Measurements from ENCODE around the gene FHIT. TPM values are rescaled to one million over a fixed set of nuclear protein-coding genes. Genes with fewer than 3 reads are reported as not detected.
"Not testable (repeated sequence)": the region's sequence is repeated elsewhere in the genome, so short reads cannot be mapped to it uniquely, and the experiment has no call there.

Gene FHIT
- total RNA-seq, 1 experiment from 2014 or later = 0.10 TPM

DNA sequence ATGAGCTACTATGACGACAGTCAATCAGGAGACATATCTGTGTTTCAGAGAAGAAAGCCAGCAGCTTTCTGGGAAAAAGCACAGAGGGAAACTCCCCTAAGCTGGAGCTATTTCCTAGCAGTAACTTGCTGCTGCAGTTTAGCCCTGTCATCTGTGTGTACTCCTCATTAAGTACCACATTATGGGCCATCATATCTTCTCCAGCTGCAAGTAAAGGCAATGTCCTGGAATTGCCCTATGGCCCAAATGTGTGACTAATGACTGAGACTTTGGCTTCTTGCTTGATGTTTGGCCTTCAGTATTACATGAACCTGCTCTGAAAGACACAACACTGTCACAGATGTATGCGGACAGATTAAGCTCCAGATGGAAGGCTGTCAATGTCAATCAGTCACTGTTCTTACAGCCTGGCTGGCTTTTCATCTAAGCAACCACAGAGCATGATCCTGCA is 190.8 kb downstream of the FHIT start:
- DNase-seq (ENCODE audit: low spot score) = no peak

GRCh38 chr3:61058836-61059235 is 192.4 kb downstream of the FHIT start:
- DNase-seq (ENCODE audit: low spot score) = no peak

GRCh38 chr3:61057464-61057863 is 193.8 kb downstream of the FHIT start:
- no peak for DNase-seq (ENCODE audit: low spot score)

GRCh38 chr3:61055447-61055846 is 195.8 kb downstream of the FHIT start:
- no peak for DNase-seq (ENCODE audit: low spot score)

- DNase-seq (ENCODE audit: low spot score) = no peak
Measured at GRCh38 chr3:61053781-61054496, 197.3 kb downstream of the FHIT start.

GRCh38 chr3:61052851-61053250 is 198.4 kb downstream of the FHIT start:
- DNase-seq (ENCODE audit: low spot score) = no peak

DNA sequence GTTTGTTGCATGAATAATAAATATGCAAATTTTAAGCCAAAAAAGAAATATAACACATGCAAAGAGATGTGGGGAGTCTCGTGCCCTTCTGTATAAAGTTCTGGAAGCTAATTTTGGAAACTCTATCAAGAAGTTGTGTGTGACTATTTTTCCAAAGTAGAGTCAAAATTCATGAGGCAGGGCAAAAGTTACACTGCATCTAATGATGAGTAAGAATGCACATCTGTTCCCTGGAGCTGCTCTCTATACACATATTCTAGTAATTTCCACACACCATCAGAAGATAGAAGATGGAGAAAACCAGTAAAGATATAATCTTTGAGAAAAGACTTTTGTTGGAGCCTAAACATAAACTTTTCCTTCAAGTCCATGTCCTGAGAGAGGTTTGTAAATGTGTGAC is 199.6 kb downstream of the FHIT start:
- no peak for DNase-seq (ENCODE audit: low spot score)

GRCh38 chr3:61045169-61045568 is 206.1 kb downstream of the FHIT start:
- not testable (repeated sequence) for DNase-seq (ENCODE audit: low spot score)

DNA sequence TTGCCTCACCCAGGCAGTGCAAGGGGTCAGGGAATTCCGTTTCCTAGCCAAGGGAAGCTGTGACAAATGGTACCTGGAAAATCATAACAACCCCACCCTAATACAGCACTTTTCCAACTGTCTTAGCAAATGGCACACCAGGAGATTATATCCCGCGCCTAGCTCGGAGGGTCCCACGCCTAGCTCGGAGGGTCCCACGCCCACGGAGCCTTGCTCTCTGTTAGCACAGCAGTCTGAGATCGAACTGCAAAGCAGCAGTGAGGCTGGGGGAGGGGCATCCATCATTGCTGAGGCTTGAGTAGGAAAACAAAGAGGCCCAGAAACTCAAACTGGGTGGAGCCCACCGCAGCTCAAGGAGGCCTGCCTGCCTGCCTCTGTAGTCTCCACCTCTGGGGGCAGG is 208.1 kb downstream of the FHIT start:
- DNase-seq (ENCODE audit: low spot score) = no peak

DNA sequence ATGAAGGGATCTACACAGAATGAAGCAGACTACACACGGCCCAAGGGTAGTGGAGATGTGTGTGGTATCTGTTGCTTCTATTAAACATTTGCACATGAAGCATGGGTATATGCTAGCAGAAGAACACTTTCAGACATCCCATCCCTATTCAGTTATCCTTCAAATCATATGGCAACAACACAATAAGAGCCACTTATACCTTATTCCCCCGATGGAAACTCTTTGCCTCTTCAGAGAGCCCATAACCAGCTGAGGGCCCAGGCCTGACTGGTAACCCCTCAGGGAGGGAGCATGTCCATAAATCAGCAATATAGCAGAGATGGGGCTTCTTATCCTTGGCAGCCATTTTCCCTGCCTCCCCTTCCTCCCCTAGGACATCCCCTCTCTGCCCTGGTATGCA is 210.6 kb downstream of the FHIT start:
- no peak for DNase-seq (ENCODE audit: low spot score)

GRCh38 chr3:61035573-61035972 is 215.7 kb downstream of the FHIT start:
- no peak for DNase-seq (ENCODE audit: low spot score)

GRCh38 chr3:61032991-61033390 is 218.3 kb downstream of the FHIT start:
- DNase-seq (ENCODE audit: low spot score) = no peak

DNA sequence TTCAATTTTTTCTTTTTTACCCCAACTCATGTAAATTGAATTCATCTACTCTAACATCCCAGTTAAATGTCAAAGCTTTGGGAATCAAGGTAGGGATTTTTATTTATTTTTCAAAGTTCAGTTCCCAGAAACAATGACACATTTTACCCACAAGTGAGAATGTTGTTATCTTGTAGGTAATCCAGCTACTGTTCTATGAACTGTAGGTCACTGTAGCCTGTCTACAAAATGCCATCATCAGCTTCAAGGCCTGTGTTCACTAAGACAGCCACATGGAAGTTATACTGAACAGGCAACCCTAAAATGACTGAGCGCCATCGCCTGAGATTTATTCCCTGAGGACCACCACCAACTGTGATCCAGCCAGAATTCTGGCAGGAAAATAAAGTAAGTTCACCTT is 219.7 kb downstream of the FHIT start:
- DNase-seq (ENCODE audit: low spot score) = no peak

DNA sequence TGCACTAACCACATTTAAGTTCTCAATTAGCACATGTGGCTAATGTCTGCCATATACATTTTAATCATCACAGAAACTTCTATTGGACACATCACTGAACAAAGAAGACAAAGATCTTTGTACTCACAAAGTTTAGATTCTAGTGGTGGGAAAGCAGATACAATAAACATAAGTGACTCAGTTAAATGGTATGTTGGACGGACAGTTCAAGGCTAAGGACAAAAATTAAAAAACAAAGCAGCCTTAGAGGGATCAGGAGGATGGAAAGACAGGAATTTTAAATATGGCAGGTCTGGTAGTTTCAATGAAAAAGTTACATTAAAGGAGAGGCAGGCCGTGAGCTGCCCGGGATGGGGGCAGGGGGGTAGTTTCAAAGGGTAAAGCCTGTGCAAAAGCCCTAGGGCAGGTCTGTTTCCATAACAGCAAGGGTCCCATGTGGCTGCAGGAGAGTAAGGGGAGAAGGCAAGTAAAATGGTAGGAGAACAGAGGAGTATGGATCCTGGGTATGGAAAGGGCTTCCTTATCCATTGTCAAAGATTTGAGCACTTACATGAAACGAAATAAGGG is 220.7 kb downstream of the FHIT start:
- DNase-seq (ENCODE audit: low spot score) = peak; percentile 44

GRCh38 chr3:61029194-61029593 is 222.1 kb downstream of the FHIT start:
- no peak for DNase-seq (ENCODE audit: low spot score)

DNA sequence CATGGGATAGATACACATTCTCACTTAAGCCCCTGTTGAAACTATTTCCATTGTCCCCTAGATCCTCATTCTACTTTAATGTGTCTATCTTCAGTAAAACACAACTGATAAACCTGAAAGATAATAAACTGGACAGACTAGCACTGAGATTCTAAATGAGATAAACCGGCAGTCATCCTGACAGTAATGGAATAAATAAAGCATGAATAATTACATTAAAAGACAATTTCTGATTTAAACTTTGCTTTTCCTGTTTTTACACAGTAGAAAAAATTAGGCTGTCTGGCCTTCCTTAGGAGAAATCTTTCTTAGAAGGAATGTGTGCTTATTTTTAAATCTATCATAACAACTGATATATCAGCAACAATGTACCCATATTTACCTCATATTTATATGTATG is 232.4 kb downstream of the FHIT start:
- no peak for DNase-seq (ENCODE audit: low spot score)

GRCh38 chr3:61017028-61017427 is 234.2 kb downstream of the FHIT start:
- not testable (repeated sequence) for DNase-seq (ENCODE audit: low spot score)

DNA sequence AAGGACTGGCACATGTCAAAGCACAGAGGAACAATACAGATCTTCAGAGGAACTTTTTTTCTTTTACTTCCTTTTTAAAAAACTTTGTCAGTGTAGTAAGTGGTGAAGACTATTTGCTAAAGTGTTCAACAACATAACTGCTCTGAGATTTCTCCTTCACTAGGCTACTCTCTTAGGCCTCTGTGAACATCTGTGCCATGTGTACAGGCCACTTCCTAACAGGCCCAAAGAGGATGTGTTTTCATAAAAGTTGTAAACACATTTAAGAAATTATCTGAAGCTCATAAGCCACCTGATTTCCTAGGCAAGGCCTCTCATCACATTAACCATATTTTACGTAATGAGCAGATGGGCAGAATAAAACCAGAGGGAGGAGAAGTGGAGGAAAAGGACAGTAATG is 235.4 kb downstream of the FHIT start:
- no peak for DNase-seq (ENCODE audit: low spot score)

GRCh38 chr3:61015408-61015807 is 235.8 kb downstream of the FHIT start:
- no peak for DNase-seq (ENCODE audit: low spot score)

DNA sequence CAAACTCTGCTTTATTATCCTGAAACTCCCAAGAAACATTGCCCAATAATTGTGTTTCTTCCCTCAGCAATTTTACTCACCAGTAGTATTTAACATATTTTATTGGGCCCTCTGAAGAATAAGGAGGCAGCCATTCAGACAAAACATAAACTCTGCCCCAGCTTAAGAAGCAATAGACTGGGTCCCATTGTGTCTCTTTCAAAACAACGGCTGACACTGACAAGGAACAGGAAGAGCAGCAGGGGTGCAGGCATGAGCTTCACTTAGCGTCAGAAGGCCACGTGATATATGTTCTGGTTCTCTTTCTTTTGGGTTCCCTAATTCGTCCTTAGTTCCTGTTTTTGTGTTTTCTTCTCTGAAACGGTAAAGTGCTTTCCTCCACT is 242.3 kb downstream of the FHIT start:
- DNase-seq (ENCODE audit: low spot score) = no peak

DNA sequence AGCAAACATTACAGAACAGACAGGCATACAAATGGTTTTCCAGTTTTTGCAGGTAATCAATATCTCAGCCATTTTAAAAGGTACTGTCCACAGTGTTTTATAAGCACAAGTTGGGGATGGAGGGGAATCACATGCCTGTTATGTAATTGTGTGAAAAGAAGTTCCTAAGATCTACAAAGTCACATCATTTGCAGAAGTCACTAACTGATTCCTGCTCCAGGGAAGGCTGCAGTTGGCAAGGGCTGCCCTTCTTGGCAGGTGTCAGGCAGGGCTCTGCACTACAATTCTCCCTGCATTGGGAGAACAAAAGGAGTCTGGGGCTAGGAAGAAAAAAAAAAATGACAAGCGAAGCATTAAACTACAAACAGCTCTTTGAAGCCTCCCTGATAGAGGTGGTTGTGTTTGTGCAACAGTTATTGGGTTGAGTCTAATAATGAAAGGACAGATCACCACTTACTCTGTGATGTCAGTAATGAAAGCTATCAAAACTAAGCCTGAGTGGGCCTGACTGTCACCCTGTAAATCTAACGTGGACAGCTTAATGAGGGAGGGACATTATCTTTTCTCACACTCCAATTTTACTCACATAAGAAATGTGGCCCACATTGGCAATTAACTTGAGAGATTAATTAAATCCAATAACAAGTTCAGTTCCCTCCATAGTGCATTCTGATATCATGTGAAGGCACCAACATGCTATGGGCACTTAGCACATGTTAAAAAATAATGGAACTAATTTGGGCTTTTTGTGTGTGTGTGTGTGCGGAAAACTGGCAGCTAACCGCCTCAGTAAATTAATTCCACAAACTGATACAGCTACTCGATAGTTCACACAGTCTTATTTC is 242.9 kb downstream of the FHIT start:
- DNase-seq (ENCODE audit: low spot score) = no peak

DNA sequence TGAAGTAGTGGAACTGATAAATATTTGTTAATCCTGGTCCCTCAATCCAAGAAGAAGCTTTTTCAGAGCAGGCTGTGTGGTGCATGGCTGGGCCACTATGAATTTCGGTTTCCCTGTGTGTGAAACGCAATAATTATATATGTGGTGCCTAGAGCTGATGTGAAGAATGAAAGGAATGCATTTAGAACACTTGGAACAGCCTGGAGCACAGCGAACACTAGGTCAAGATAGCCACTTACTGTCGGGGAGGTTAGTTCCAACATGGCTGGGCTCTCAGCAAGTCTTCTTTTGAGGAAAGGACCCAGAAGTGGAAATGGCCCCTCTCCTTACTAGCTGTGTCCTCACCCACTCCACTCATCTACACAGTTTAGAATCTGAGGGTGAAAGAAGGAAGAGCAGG is 245.7 kb downstream of the FHIT start:
- DNase-seq (ENCODE audit: low spot score) = no peak

DNA sequence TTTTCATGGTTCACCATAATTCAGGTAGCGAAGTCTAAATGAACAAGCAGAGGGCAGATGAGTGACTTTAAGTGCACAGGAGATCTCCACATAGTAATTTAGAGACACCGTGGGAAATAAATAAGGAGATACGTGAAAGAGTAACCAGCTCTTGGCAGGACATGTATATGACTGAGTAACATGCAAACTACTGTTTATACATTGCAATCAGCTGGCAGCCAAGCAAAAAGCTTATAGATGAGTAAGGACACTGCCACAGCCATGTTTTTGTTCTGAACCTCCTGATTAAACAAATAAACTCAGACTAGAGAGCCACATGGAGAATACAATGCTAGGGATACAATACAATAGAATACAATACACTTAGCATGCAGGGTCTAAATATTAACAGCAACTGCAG is 252.4 kb downstream of the FHIT start:
- no peak for DNase-seq (ENCODE audit: low spot score)

All from A172 (cell line).